ENCODE results near the gene PARD3B. TPM values are rescaled to one million over a fixed set of nuclear protein-coding genes. Genes with fewer than 3 reads are reported as not detected.

Gene PARD3B
- total and polyA plus RNA-seq, 7 donors = 0.42 to 6.0 (median 4.8) TPM

DNA sequence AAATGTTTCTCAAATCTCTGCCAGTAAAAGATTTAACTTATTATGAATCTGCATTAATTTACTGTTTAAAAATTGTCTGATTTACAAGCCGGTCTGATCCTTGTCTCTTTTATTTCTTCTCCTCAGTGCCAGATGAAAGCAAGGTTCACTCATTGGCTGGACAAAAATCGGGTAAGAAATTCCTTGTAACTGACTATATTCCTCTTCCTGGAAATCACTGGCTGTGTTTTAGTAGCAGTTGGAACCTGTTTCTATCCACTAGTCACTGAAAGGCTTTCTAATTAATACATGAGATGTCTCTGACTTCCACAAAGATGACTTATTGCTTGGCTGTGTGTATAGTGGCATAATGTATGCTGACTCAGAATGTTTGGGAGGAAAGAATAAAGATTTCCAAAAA, 700.4 kb downstream of the PARD3B start:
- 23 to 31% (median 28%) methylated on average over 2 of the region's 2 CpGs for WGBS, 3 donors
- intact Hi-C loops (cut with DNase I) = no loop called here
- no peak for TF ChIP-seq CTCF (IDR thresholded peaks at IDR 0.05)
- DNase-seq (no peak), ATAC-seq (no peak)
- H3K27me3 ChIP-seq (ENCODE audit: insufficient read depth in 3 of 3, low read length in 2 of 3) = no peaks in the 10 kb centered on the region
- H3K36me3 ChIP-seq (ENCODE audit: insufficient read depth in 1 of 2, low read depth in 1 of 2) = no peaks in the 10 kb centered on the region
- H3K4me3 ChIP-seq = no peak overlapping the region
- H3K27ac ChIP-seq = no peak overlapping the region
- no peaks in the 10 kb centered on the region for H3K9me3 ChIP-seq
- H3K4me1 ChIP-seq = no peaks in the 10 kb centered on the region

DNA sequence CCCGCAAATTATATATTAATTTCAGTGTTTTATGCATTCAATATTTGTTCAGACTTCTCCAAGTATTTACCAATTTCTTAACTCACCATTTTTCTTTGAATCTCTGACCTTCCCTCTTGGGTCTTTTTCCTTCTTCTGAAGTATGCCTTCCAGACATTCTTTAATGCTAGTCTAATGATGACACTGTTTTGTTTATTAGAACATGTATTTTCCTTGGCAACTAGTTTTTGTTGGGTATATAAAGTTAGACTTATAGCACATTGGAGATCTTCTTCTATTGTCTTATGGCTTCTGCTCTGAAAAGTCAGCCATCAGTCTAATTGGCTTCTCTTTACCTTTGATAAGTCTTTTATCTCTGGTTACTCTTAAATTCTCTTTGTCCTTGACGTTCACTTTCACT, 713.8 kb downstream of the PARD3B start:
- DNase-seq (no peak), ATAC-seq (no peak)
- Histone ChIP-seq H3K4me1 (no peaks in the 10 kb centered on the region), H3K27me3 (ENCODE audit: insufficient read depth in 3 of 3, low read length in 2 of 3) (no peaks in the 10 kb centered on the region), H3K4me3 (no peak overlapping the region), H3K9me3 (no peaks in the 10 kb centered on the region), H3K36me3 (ENCODE audit: insufficient read depth in 1 of 2, low read depth in 1 of 2) (no peaks in the 10 kb centered on the region), H3K27ac (no peak overlapping the region)
- intact Hi-C loops (cut with DNase I) = no loop called here
- TF ChIP-seq CTCF (IDR thresholded peaks at IDR 0.05) = no peak
- WGBS, 3 donors = 82 to 88% (median 88%) methylated on average over 2 of the region's 2 CpGs

DNA sequence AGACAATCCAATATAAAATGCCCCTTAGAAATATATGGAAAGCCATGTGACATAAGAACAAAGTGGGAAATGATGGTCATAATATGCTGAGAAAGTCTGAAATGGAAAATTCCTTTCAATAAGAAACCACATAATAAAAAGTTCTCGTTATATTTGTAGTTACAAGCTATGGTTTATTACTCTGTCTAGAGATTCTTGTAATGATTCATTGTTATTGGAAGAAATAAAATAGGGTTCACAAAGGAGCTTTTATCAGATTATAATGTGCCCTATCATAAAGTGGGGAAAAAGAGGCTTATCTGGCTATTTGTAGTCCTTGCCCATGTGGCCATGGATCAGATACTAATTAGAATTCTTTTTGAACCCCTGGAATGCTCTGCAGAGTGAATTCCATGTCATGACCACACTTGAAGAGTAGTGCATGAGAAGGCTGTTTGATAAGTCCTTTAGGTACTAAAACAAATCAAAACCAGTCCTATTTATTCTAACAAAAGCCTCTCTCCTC, 716.3 kb downstream of the PARD3B start:
- H3K36me3 ChIP-seq (ENCODE audit: insufficient read depth in 1 of 2, low read depth in 1 of 2) = no peaks in the 10 kb centered on the region
- no peak for ATAC-seq
- no peak overlapping the region for H3K4me3 ChIP-seq
- no peaks in the 10 kb centered on the region for H3K4me1 ChIP-seq
- no peak for DNase-seq
- no peaks in the 10 kb centered on the region for H3K9me3 ChIP-seq
- H3K27me3 ChIP-seq (ENCODE audit: insufficient read depth in 3 of 3, low read length in 2 of 3) = no peaks in the 10 kb centered on the region
- no peak overlapping the region for H3K27ac ChIP-seq
- intact Hi-C loops (cut with DNase I) = no loop called here
- TF ChIP-seq CTCF (IDR thresholded peaks at IDR 0.05) = no peak
- 76 to 88% (median 82%) methylated on average over 1 of the region's 1 CpG for WGBS, 3 donors

GRCh38 chr2:205267323-205267722, 722.0 kb downstream of the PARD3B start:
- intact Hi-C loops (cut with DNase I) = no loop called here
- Histone ChIP-seq H3K27me3 (ENCODE audit: insufficient read depth in 3 of 3, low read length in 2 of 3) (no peaks in the 10 kb centered on the region), H3K4me3 (no peak overlapping the region), H3K9me3 (no peaks in the 10 kb centered on the region), H3K27ac (no peak overlapping the region), H3K36me3 (ENCODE audit: insufficient read depth in 1 of 2, low read depth in 1 of 2) (no peaks in the 10 kb centered on the region), H3K4me1 (no peaks in the 10 kb centered on the region)
- no peak for ATAC-seq
- no peak for TF ChIP-seq CTCF (IDR thresholded peaks at IDR 0.05)
- no peak for DNase-seq
- 89 to 94% (median 90%) methylated on average over 2 of the region's 2 CpGs for WGBS, 3 donors

DNA sequence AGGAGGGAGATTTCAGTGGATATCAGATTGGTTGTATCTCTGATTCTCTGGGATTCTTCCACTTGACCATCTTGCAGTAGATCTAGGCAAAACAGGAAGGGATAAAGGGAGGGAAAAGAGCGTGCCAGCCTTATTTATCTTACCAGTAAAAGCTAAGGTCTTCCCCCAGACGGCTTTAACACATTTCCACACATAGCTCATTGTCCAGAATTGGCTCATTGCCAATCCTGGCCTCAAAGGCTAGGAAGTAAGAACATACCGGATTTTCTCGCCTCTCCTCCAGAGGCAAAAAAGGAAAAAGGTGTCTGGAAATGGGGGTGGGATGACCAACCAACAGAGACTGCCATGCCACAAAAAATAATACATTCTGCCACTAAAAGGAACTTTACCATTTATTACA, 725.4 kb downstream of the PARD3B start:
- no peak for TF ChIP-seq CTCF (IDR thresholded peaks at IDR 0.05)
- no peak for DNase-seq

More for the DNA sequence above, 725.4 kb downstream of the PARD3B start:
- ATAC-seq = no peak
- H3K27me3 ChIP-seq (ENCODE audit: insufficient read depth in 3 of 3, low read length in 2 of 3) = no peaks in the 10 kb centered on the region
- intact Hi-C loops (cut with DNase I) = no loop called here
- H3K4me1 ChIP-seq = no peaks in the 10 kb centered on the region
- H3K4me3 ChIP-seq = no peak overlapping the region
- H3K36me3 ChIP-seq (ENCODE audit: insufficient read depth in 1 of 2, low read depth in 1 of 2) = no peaks in the 10 kb centered on the region
- no peaks in the 10 kb centered on the region for H3K9me3 ChIP-seq
- H3K27ac ChIP-seq = no peak overlapping the region
- WGBS, 3 donors = 46 to 58% (median 56%) methylated on average over 4 of the region's 4 CpGs
